ENCODE data around the gene CDC42SE2.

Gene CDC42SE2

GRCh38 chr5:131228646-131229045 lies 35.2 kb upstream of the CDC42SE2 start:
- no peak for TF ChIP-seq CTCF (IDR thresholded peaks at IDR 0.05; ENCODE audit: insufficient read depth, low read depth, low read length, missing control alignments)
- DNase-seq (ENCODE audit: low read depth) = no peak
- no peak overlapping the region for H3K4me3 ChIP-seq (ENCODE audit: low read length)

GRCh38 chr5:131229623-131230022 lies 34.2 kb upstream of the CDC42SE2 start:
- no peak for DNase-seq (ENCODE audit: low read depth)
- H3K4me3 ChIP-seq (ENCODE audit: low read length) = no peak overlapping the region
- no peak for TF ChIP-seq CTCF (IDR thresholded peaks at IDR 0.05; ENCODE audit: insufficient read depth, low read depth, low read length, missing control alignments)

GRCh38 chr5:131230406-131230805 lies 33.4 kb upstream of the CDC42SE2 start:
- H3K4me3 ChIP-seq (ENCODE audit: low read length) = no peak overlapping the region
- no peak for DNase-seq (ENCODE audit: low read depth)
- no peak for TF ChIP-seq CTCF (IDR thresholded peaks at IDR 0.05; ENCODE audit: insufficient read depth, low read depth, low read length, missing control alignments)

- no peak for DNase-seq (ENCODE audit: low read depth)
- TF ChIP-seq CTCF (IDR thresholded peaks at IDR 0.05; ENCODE audit: insufficient read depth, low read depth, low read length, missing control alignments) = no peak
- no peak overlapping the region for H3K4me3 ChIP-seq (ENCODE audit: low read length)
Observed at GRCh38 chr5:131239686-131240085, 24.2 kb upstream of the CDC42SE2 start.

- no peak overlapping the region for H3K4me3 ChIP-seq (ENCODE audit: low read length)
- no peak for TF ChIP-seq CTCF (IDR thresholded peaks at IDR 0.05; ENCODE audit: insufficient read depth, low read depth, low read length, missing control alignments)
- DNase-seq (ENCODE audit: low read depth) = peak; percentile 85
Observed at GRCh38 chr5:131242728-131243255, 21.1 kb upstream of the CDC42SE2 start.

- no peak overlapping the region for H3K4me3 ChIP-seq (ENCODE audit: low read length)
Observed at GRCh38 chr5:131245312-131245711, 18.5 kb upstream of the CDC42SE2 start.

More at GRCh38 chr5:131245312-131245711, 18.5 kb upstream of the CDC42SE2 start:
- DNase-seq (ENCODE audit: low read depth) = no peak
- no peak for TF ChIP-seq CTCF (IDR thresholded peaks at IDR 0.05; ENCODE audit: insufficient read depth, low read depth, low read length, missing control alignments)
